Right renal pelvis (tissue), 4 donors: Measurements from ENCODE around the gene CARD10. TPM values are rescaled to one million over a fixed set of nuclear protein-coding genes. Genes with fewer than 3 reads are reported as not detected.

Source experiments
- DNase-seq, 4 donors: peaks; one replicate each; pipeline ENCODE4 v3.0.0-alpha.2; 2013; ENCODE audit warnings: low read depth in 4 of 4, low spot score in 3 of 4, missing footprints in 1 of 4
- polyA plus RNA-seq, 4 donors: library from polyadenylated mRNA; unstranded; fragments of 120-200 nt; gene quantifications; one replicate each; pipeline ENCODE4 v1.2.1, GENCODE V29; 2013; ENCODE audit not compliant: insufficient read length in 4 of 4

The CARD10 gene
- polyA plus RNA-seq, 4 donors: 21.9 to 25.3 (median 23.3) TPM

DNA sequence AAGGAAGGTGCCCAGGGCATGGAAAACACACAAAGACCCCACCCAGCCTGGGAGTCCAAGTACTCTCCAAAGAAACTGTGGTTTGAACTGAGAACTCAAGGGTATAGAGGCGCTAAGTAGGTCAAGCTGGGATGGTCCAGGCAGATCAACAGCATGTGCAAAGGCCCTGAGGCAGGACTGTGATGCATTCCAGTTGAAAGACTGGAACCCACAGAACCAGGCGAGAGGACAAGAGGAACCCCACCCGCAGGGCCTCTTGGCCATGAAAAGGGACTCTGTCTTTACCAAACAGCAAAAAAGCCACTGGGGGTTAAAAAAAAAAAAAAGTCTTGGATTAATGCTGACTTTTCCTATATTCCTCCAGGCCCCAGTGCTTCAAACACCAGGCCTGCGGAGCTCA is 14.3 kb downstream of the CARD10 start:
- no peak for DNase-seq

DNA sequence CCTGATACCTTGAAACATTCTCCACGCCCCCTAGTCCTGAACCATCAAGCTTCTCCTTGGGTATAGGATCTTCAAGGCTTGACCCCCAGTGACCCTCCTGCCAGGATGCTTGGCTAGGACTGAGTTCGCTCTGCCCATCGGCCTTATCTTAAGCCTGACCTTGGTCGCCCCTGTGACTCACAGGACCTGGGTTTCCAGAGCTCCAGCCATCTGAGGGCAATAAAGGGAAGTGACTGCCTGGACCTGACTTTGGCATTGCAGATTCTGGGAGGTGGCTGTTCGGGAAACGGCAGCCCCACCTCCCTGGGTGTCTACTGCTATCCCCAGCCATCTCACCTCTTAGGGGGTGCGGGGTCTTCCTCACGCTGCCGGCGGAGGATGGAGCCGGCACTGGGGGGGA is 15.4 kb downstream of the CARD10 start:
- DNase-seq: no peak

DNA sequence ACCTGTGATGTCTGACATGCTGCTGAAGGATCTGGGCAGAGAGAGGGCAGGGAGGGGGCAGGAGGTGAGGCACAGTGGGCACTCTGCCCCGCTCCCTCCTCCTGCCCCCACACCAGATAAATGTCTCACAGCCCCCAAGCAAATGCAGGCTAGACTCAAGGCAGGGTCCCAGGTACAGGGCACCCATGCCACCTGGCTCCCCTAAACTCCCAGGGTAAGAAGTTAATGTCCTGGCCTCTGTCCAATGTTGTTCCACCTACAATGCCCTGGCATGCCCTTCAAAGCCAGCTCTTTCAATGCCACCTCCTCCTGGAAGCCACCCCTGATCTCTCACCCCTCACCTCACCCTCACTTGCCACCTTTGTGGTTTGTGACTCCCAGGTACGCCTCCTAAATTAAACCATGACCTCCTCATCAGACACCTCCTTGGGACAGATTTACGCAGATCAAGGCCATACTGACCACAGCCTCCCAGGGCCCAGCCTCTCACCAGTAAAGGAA is 16.0 kb downstream of the CARD10 start:
- no peak for DNase-seq

DNA sequence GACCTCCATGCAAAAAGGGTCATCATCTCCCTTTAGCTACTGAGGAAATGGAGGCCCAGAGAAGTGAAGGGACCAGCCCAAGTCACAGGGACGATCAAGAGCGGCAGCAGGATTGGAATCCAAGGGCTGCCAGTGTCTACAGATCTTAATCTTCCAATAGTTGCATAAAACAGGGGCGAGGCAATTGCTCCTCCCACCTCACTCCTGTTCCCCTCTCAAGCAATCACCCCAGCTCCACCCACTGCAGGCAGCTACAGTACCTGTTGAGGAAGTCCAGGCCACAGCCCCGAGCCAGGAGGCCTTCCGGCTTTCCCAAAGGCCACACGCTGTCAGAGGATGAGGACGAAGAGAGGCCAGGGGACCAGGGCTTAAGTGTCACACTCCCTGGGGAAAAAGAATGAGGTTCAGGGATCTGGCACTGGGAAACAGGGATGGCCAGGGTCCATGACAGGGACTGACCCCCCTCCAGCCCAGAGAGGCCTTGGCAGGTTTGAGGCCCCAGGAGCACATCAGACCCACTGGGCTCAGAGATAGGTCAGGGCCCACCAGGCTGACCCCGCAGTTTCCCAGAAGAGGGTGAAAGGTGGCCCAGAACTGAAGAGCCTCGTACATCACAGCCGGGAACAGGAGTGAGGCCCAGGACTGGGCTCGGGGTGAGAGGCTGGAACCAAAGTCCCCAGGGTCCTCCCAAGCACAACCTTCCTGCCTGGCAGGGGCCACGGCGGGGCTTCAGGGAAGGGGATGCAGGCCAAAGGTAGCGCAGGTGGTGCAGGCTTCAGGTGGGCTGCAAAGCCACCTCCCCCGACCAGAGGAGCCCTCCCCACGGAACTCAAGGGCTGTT is 16.7 kb downstream of the CARD10 start:
- no peak for DNase-seq

DNA sequence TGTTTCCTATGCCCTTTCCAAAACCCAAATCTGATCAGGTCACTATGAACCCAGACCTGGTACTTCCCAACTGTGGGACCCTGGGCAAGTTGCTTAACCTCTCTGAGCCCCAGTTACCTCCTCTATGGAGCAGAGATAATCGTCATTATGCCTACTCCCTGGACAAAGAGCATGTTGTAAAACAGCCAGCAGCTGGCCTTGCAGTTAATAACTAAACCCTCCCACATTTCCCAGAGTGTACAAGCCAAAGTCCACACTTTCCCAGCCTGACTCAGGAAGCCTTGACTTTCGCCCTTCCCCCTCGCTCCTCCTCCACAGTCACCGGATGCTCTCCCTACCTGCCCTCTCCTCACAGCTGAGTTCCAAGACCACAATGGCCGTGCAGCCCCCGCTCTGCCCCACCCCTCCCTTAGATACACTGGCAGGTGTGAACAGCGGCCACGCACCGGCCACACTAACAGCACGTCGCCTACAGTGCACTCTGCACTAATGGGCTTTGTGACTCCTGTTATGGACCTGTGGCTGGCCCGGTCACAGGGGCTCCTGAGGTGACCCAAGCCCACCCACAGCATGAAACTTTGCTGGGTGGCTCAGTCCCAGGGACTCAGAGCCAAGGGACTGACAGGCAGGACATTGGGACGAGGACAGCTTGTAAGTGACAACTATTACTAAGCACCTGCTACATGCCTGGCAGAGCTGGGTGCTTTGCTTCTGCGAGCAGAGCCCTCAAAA is 17.4 kb downstream of the CARD10 start:
- DNase-seq: peak; percentile 76 to 95 (median 90)

DNA sequence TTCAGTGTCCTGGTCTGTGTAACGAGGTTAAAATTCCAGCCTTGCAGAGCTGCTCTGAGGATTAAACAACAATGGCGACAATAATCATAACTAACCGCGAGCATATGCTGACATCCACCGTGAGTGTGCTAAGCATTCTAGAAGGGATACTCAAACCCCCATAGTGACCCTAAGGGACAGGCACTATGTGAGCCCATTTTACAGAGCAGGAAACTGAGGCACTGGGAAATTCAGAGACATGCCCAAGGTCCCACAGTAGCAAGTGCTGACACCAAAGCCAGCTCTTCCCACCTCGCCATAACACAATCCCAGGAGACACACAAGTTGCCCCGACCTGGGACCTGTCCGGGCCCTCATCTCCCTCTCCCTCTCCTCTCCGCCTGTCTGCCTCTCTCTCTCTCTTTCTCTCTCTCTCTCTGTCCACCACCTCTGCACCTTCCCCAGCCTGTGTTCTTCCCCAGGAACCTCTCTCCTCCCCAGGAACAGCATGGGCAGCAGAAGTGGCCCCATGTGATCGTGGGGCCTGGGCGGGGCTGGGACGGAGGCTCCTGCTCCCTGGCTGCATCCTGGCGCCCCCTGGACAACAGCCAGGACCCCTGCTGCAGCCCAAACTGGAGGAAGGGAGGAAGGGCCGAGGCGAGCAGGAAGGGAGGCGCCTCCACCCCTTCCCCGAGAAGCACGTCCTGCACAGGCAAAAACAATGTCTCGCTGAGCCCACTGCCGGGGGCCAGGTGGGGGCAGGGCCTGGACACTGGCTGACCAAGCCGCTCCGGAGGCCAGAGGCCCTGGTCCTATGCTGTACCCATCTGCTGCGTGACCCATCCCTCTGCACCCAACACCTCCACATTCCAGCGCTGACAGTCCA is 18.2 kb downstream of the CARD10 start:
- DNase-seq: no peak

DNA sequence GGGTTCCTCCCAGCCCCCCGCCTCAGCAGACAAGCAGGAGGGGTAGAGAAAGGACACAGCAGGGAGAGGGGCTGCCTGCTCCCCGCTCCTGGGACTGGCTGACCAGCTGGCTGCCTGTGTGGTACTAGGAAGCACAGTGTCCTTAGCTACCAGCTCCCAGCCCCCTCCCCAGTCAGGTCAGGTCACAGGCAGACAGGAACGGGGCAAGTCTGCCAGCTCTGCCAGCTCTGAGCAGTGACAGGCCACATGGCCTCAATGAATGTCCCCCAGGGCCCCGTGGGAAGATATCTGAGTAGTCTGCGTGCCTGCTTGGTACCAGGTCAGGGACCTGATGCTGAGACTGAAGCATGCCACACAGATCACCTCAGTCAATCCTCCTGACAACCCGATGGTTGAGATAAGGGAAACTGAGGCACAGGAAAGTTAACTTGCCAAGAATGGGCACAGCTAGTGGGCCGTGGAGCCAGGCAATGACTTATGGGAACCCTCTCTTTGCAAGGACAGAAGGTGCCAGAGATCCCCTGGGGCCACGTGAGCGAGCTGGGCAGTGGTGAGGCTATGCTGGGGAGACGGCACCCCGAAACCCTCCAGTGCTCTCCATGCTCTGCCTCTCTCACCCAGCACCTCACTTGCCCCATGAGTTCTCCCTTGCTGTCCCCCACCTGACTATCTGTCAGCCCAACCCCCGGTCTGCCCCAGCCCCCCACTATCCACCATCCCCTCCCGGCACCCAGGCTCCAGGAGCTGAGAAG is 19.2 kb downstream of the CARD10 start:
- DNase-seq: no peak

DNA sequence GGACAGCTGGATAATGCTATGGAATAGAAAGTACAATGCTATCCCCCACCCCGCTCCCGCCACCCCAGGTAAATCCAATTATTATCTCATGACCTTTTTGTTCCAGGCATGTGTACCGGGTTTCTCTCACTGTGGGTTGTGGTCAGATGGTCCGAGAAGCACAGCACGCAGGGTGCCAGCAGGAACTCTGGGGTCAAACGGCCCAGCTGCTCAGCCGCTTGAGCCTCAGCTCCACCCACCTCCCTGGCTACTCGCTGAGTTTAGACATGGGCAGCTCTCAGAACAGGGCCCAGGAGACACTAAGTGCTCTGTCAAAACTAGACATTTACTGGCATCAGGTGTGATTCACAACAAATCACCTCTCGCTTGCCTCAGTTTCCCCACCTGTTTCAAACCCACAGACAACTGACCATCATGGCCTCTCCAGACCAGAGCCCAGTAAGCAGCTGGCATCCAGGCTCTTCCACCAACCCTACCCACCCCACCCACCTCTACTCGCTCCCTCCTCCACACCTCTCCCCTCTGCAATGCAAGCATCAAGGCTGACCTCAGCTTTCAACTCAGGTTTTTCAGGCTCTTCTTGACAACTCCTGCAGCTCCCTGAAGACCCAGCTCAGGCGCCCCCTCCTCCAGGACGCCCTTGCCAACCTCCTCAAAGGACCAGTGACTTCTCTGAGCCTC is 20.0 kb downstream of the CARD10 start:
- no peak for DNase-seq

DNA sequence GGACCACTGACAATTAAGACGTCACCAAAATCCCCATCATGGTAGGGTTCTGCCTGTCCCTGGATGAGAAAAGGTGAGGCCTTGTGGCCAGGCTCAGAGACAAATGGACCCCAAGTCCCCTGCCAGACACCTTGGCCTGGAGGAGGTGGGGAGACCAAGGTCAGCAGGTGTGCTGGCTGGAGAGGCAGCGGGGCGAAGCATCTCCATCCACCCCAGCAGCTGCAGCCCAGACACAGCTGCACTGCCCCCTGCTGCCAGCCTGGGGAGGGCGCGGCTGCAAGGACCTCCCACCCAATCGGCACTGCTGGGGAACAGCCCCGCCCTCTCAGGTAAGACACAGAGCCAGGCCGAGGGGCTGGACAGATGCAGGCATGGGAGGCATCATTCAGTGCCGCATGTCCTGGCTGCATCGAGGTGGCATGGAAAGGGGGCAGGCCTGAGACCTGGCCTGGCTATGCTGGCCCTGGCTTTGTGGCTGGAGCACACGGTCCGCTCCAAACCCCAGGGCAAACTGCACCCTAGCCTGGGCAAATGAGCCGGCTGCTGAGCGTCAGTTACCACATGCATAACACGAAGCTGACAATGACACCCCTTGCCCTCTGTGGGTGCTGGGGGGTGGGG is 20.8 kb downstream of the CARD10 start:
- DNase-seq: no peak

DNA sequence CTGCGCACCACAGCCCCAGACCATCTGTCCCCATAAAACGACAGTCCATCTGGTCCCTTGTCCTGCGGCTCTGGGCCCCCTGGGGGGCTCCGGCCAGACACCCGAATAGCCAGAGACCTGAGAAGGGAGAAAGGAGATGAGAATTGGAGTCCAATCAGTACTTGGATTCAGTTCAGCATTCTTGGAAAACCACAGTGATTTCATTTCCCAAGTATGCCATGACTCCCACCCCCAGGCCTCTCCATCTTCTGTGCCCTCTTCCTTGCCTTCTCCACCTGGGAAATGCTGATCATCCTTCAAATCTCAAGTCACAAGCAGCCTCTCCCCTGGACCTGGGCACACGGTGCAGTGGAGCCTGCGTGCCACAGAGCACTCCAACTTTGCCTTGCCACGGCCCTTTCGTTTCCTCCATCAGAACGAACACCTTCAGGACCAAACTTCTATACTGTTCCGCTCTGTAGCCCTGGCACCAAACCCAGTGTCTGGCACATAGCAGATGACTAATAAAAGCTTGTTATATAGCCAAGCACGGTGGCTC is 22.1 kb downstream of the CARD10 start:
- DNase-seq: no peak

DNA sequence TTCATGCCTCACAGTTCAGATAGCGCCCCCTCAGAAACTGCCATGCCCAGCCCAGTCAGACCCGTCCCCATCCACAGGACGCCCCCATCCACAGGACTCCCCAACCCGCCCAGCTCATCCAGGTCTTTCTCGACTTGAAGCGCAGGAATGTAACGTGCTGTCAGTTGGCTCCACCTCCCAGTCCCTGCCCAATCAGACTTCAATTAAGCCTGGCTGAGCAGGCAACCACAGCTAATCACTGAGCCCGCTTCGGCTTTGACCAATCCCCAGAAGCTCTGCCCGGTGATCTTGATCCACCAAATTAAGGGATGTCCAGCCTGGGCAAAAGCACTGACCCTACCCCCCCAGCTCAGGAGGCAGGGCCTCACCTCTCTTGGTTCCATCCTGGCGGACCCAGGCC is 22.6 kb downstream of the CARD10 start:
- no peak for DNase-seq

DNA sequence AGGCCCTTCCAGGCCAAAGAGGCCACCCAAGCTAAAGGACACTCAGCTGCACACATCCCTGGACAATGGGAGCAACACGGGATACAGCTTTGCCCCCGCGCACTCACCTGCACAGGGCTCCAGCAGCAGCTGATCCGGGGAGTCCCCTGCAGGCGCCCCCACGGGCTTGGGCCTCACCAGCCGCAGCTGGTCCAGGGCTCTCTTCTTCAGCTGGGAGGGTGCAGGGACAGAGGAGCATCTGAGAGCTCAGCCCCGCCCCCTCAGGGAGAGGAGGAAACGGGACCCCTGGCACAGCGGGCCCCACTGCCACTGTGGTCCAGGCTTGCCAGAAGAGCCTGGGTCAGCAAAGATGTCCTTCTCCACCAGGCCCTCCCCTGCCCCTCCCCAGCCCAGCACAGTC is 25.2 kb downstream of the CARD10 start:
- DNase-seq: no peak

DNA sequence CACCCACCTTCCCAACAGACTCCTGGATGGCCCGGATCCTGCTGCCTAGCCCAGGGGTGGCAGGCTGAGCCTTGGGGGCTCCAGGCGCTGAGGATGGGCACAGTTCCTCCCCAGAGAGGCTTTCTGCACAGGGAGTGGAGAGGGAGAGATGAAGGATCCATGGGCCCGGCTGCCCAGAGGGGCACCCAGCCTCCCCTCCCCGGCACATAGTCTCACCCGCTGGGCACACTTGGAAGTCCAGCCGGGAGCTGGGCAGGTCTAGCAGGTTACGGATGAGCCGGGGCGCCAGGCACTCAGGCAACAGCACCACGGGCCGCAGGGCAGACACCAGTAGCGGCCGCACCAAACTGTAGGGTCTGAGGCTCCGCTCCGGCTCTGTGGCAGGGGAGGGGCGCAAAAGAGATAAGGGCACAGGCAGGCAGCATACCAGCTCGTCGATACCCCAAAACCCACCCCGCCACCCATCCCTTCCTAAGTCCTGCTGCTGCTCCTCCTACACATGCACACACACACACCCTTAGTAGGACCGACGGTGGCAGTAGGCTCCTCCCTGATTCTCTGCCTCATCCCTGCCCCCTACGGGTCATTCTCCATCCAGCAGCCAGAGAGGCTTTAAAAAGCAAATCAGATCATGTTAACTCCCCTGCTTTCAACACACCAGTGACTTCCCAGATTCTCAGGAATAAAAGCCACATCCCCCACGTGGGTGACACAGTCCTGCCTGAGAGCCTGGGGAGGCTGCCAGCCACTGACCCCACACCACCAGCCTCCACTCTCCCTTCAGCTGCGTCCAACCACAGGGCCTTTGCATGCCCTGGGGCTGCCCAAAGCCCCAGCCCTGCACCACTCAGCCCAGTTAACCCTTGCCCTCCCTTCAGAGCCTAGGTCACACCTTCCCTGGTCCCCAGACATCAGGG is 26.5 kb downstream of the CARD10 start:
- no peak for DNase-seq

DNA sequence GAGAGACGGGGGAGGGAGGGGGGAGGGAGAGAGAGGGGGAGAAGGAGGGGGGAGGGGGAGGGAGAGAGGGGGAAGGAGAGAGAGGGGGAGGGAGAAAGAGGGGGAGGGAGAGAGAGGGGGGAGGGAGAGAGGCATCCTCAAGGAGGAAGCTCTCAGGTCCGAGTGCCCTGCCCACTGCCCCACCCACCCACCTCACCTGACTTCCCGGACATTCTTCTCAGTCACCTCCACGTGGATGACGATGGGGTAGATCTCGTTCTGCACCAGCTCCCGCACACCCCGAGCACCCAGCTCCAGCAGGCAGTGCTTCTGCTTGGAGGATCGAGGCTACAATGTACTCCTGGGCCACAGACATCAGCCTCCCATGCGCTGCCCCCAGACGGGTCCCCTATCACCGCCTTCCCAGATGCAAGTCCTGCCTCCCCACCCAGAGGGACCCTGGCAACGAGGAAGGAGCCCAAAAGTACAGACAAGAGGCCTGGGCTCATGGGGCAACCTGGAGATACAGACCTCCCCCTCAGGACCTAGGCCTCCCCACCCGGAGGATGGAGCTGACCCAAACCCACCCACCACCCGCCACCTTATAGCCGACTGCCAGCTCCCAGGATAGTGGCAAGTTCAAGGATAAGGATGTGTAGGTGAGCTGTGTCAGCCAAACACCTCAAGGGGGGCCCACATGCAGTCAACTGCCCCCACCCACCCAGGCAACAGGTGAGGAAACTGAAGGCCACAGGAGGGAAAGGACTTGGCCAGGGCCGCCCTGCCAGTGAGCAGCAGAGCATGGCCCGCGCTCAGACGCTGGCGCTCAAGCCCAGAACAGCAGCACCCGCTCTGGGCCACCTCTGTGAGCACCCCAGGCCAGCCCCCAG is 27.4 kb downstream of the CARD10 start:
- no peak for DNase-seq

DNA sequence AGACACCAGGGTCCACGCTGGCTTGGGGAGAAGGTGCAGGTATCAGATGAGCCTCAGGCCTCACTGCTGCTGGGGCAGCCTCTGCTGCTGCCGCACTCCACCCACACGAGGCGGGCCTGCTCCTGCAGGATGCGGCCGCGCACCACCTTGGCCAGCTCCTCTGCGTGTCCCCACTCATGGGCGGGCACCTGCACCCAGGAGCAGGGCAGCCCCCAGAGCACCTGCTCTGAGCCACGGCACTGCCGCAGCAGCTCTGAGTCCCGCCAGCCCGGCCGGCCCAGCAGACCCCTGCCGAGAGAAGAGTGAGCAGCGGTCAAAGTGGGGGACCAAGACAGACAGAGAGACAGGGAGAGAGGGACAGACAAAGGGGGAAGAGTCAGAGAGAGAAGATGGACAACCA is 28.1 kb downstream of the CARD10 start:
- DNase-seq: no peak

DNA sequence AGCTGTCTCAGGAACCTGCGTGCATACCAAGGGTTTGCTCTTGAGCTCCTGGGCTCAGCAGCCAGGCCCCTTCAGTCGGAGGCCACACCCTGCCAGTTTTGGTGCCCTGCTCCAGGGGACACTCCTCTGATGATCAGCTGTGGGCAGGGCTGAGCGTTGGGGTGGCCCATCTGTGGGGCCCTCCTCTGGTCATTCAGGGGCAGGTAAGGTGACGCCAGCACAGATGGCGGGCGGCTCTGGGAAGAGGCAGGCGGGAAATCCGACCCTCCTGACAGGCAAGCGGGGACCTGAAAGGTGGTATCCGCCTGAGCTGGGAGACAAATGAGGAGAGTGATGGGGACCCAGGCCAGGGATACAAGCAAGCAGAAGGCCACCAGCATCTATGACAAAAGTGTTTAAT is 29.2 kb downstream of the CARD10 start:
- no peak for DNase-seq
